ENCODE results near the gene GJD3. TPM values are rescaled to one million over a fixed set of nuclear protein-coding genes. Genes with fewer than 3 reads are reported as not detected.

GJD3 gene
- total and polyA plus RNA-seq, 2 experiments from 2014 or later = 1.4 TPM; not detected in 1

DNA sequence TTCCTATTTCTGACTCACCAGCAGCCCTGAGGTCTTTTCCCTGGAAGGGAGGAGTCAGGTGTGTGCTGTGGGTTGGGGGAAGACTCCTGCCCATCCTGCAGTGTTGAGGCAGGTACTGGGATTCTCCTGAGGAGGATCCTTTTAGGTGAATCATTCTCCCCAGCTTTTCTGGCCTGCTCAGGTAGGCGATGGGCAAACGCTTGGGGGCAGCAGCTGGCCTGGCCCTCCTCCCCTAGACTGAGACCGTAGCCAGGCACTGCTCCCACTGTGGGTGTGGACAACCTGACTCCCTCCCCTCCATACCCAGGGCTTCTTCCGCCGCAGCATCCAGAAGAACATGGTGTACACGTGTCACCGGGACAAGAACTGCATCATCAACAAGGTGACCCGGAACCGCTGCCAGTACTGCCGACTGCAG, 15.1 kb downstream of the GJD3 start (continued):
- TF ChIP-seq, protein P1, sequence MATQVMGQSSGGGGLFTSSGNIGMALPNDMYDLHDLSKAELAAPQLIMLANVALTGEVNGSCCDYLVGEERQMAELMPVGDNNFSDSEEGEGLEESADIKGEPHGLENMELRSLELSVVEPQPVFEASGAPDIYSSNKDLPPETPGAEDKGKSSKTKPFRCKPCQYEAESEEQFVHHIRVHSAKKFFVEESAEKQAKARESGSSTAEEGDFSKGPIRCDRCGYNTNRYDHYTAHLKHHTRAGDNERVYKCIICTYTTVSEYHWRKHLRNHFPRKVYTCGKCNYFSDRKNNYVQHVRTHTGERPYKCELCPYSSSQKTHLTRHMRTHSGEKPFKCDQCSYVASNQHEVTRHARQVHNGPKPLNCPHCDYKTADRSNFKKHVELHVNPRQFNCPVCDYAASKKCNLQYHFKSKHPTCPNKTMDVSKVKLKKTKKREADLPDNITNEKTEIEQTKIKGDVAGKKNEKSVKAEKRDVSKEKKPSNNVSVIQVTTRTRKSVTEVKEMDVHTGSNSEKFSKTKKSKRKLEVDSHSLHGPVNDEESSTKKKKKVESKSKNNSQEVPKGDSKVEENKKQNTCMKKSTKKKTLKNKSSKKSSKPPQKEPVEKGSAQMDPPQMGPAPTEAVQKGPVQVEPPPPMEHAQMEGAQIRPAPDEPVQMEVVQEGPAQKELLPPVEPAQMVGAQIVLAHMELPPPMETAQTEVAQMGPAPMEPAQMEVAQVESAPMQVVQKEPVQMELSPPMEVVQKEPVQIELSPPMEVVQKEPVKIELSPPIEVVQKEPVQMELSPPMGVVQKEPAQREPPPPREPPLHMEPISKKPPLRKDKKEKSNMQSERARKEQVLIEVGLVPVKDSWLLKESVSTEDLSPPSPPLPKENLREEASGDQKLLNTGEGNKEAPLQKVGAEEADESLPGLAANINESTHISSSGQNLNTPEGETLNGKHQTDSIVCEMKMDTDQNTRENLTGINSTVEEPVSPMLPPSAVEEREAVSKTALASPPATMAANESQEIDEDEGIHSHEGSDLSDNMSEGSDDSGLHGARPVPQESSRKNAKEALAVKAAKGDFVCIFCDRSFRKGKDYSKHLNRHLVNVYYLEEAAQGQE (IDR thresholded peaks at IDR 0.05; ENCODE audit: unreplicated experiment) = no peak
- TF ChIP-seq JUNB (IDR thresholded peaks at IDR 0.05; ENCODE audit: unreplicated experiment) = no peak

- Mint-ChIP-seq H3K4me1 (peaks cover 90% of the 10 kb centered on the region), H3K27me3 (ENCODE audit: insufficient read depth, low read depth, poor library complexity) (peaks cover 51% of the 10 kb centered on the region), H3K36me3 (ENCODE audit: low read depth) (peaks cover 33% of the 10 kb centered on the region), H3K27ac (no peak overlapping the region), H3K4me3 (no peak overlapping the region; the same call in 2 of the 3 replicates), H3K9me3 (no peaks in the 10 kb centered on the region)
- DNase-seq (ENCODE audit: low spot score) (no peak), ATAC-seq (no peak)
- H3K36me3 ChIP-seq (ENCODE audit: insufficient read depth) = no peaks in the 10 kb centered on the region
- no peak overlapping the region for H2AFZ ChIP-seq
- H4K20me1 ChIP-seq (replicated peaks; ENCODE audit: insufficient read depth) = peaks cover 6% of the 10 kb centered on the region; the same call in 1 of the 2 replicates
- H3K27ac ChIP-seq (ENCODE audit: low read depth) = no peak overlapping the region
- H3K27me3 ChIP-seq (ENCODE audit: insufficient read depth) = peaks cover 36% of the 10 kb centered on the region
- H3K9me2 ChIP-seq (ENCODE audit: insufficient read depth) = no peaks in the 10 kb centered on the region
- H3K4me2 ChIP-seq = peak overlapping the region; percentile 99
- peaks cover 73% of the 10 kb centered on the region for H3K4me1 ChIP-seq (ENCODE audit: insufficient read depth)
- peak overlapping the region; percentile 92; the same call in 1 of the 2 replicates for H3K4me3 ChIP-seq
- H3F3A ChIP-seq (replicated peaks; ENCODE audit: low read depth) = peaks cover 21% of the 10 kb centered on the region
- H3K79me2 ChIP-seq (replicated peaks; ENCODE audit: insufficient read depth) = peaks cover under 1% of the 10 kb centered on the region; the same call in 1 of the 2 replicates
- TF ChIP-seq POLR2AphosphoS5 (IDR thresholded peaks at IDR 0.05; ENCODE audit: low read depth) = no peak
- no peak for TF ChIP-seq NANOG (IDR thresholded peaks at IDR 0.05; ENCODE audit: borderline replicate concordance)
- TF ChIP-seq ZNF462 (CRISPR knock-in tag; IDR thresholded peaks at IDR 0.05) = no peak
- TF ChIP-seq ETS1 (IDR thresholded peaks at IDR 0.05) = no peak
- no peak for TF ChIP-seq STAT1 (IDR thresholded peaks at IDR 0.05; ENCODE audit: unreplicated experiment)
- TF ChIP-seq, protein P2, sequence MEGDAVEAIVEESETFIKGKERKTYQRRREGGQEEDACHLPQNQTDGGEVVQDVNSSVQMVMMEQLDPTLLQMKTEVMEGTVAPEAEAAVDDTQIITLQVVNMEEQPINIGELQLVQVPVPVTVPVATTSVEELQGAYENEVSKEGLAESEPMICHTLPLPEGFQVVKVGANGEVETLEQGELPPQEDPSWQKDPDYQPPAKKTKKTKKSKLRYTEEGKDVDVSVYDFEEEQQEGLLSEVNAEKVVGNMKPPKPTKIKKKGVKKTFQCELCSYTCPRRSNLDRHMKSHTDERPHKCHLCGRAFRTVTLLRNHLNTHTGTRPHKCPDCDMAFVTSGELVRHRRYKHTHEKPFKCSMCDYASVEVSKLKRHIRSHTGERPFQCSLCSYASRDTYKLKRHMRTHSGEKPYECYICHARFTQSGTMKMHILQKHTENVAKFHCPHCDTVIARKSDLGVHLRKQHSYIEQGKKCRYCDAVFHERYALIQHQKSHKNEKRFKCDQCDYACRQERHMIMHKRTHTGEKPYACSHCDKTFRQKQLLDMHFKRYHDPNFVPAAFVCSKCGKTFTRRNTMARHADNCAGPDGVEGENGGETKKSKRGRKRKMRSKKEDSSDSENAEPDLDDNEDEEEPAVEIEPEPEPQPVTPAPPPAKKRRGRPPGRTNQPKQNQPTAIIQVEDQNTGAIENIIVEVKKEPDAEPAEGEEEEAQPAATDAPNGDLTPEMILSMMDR (conservative IDR thresholded peaks at IDR 0.05; ENCODE audit: low read depth in 2 of 2) = no peak
- no peak for TF ChIP-seq EZH2 (IDR thresholded peaks at IDR 0.05; ENCODE audit: low read depth, unreplicated experiment)
These were observed 15.7 kb downstream of the GJD3 start for GRCh38 chr17:40348562-40349476.

Data from GM23338 (cell line).